SW480 (cell line): ENCODE results near the gene MB21D2.

Source experiments
- DNase-seq: peaks from one replicate; pipeline ENCODE4 v3.0.0-alpha.2; 2016; ENCODE audit warnings: low spot score

MB21D2 gene

GRCh38 chr3:192921793-192922192 lies 4.1 kb upstream of the MB21D2 start:
- no peak for DNase-seq

DNA sequence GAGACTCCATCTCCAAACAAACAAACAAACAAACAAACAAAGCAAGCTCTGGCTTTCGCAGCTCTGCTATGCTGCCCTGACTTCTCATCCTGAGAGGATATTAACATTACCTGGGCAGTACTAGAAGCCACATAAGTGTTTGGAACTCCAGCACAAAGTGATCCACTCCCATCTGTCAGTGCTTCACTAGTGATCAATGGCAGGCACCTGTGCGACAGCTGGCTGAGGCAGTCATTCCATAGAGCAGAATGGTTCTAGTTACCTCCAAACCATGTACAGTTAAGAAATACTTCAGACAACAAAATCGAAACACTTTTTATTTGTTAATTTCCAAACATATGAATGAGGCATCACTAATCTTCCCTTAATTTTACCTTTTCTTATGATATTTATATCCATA lies 2.8 kb upstream of the MB21D2 start:
- no peak for DNase-seq

DNA sequence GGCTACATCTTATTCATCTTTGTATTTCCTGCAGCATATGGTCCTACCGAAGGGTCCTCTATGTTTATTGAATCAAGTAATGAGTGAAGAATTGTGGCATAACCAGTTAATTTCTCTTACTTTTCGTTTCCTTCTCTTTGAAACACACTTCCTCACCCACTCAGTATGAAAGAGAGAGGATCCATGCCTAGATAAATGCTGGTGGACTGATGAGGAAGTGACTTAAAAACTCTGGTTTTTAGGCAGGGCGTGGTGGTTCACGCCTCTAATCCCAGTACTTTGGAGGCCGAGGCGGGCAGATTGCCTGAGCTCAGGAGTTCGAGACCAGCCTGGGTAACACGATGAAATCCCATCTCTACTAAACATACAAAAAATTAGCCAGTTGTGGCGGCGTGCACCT lies 2.2 kb upstream of the MB21D2 start:
- DNase-seq: no peak

GRCh38 chr3:192918275-192918588 lies 576 bp upstream of the MB21D2 start:
- DNase-seq: no peak

DNA sequence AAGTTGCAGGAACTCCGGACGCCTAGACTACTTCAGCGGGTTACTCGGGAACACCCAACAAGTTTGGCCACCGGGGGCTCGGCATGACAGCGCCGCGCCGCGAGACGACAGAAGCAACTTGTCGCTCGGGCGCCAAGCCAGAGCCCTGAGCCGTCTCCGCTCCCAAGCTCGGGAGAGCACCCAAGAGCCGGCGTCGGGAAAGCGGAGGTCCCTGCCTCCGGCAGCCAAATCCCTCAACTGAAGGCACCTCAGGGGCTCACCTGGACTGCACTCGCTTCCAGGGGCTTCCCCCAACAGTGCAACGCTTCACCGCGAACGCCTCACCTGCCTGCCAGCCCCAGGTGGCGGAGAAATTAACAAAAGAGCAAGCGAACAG lies 640 bp downstream of the MB21D2 start:
- peak; percentile 80 for DNase-seq

DNA sequence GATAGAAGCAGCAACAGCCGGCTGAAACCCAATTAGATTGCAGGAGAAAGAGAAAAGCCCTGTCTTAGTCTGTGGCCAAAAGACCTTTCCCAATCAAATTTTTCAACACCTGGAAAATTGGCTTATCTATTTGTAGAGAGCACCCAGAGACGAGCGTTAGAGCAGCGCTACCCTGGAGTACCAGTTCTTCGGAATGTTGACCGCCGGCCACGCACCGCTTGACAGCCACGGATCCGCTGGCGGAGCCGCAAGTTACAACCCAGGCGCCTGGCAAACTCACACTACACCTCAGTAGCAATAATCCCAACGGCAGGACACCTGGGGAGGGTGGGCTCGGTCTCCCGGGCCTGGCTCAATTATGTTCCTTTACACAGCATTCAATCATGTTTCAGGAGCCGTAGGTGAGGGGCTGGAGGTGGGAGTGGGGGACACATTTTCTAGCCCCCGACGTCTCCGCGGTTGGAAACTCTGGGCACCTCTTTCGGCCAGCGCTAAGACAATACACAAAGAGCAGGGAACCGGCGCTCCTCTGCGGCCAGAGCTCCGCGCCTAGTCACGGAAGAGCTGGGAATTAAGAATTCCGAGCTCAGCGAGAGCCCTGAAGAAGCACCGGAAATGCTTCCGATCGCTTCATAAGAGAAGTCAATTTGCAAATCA lies 1.2 kb downstream of the MB21D2 start:
- peak; percentile 57 for DNase-seq

GRCh38 chr3:192915722-192916121 lies 1.9 kb downstream of the MB21D2 start:
- no peak for DNase-seq

GRCh38 chr3:192915304-192915703 lies 2.4 kb downstream of the MB21D2 start:
- peak; percentile 68 for DNase-seq

- DNase-seq: no peak
These were observed 2.8 kb downstream of the MB21D2 start for GRCh38 chr3:192914848-192915247.

- no peak for DNase-seq
These were observed 4.1 kb downstream of the MB21D2 start for GRCh38 chr3:192913540-192913939.

DNA sequence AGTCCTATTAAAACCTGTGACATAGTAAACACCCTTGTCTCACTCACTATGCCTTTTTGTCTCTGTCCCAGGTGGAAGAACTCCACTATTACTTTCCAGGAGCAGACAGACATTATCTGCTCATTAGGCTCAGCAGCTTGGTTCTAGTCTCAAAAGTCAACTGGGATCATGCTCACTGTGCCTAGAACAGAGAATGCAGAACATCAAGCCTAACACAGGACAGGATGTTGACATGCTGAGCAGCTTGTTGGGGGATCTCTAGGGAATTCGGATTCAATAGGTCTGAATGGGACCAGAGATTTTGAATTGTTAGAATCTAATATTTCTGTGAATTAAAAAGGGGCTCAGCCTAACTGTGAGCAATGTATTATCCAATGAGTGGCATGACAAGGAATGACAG lies 6.4 kb downstream of the MB21D2 start:
- DNase-seq: no peak

- DNase-seq: no peak
These were observed 9.9 kb downstream of the MB21D2 start for GRCh38 chr3:192907784-192908183.

GRCh38 chr3:192906940-192907339 lies 10.7 kb downstream of the MB21D2 start:
- DNase-seq: no peak

GRCh38 chr3:192905980-192906678 lies 11.5 kb downstream of the MB21D2 start:
- DNase-seq: no peak

DNA sequence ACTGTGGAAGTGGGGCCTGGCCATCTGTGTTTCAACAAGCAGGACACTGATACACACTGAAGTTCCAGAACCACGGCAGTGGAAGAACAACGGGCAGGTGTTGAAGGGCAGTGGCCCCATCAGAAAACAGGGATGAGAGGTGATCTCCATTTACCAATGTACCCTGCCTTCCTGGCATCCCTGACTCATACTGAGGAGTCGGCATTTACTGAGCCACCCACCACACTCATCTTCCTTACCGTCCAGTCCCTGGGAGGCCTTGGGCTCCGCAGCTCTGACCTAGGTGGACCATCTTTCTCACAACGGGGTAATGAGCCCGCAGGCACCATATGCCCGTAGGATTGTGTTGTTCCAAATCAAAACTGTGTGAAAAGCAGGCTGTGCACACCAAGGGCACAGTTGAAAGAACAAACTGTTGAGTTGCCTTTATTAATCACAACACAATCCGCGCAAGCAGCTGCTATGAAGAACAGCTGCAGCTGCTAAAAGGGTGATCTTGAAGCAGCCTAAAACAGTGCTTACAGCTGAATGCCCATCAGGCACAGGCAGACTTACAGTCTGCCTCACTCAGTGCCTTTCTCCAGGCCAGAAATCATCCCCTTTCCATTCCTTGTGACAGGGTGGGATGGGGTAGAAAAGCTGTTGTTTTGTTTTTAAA lies 12.9 kb downstream of the MB21D2 start:
- no peak for DNase-seq

GRCh38 chr3:192902549-192902948 lies 15.1 kb downstream of the MB21D2 start:
- DNase-seq: no peak

DNA sequence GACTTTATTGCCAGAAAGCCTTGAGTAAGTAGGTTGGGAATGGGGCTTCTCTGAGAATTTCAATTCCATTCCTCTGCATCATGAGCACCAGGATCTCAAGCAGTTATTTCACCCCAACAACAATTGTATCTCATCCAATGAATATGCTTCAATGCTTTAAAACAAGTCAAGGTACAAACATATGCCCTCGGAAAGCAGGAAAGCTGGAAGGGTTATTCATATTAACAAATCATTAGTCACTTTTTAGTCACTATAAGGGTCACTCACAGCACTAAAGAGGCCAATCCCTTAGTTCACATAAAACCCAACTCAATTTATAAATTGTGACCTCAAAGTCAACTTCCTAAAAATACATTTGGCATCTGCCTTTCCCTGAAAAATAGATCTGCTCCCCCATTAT lies 16.2 kb downstream of the MB21D2 start:
- DNase-seq: no peak

GRCh38 chr3:192899540-192899982 lies 18.1 kb downstream of the MB21D2 start:
- DNase-seq: no peak

DNA sequence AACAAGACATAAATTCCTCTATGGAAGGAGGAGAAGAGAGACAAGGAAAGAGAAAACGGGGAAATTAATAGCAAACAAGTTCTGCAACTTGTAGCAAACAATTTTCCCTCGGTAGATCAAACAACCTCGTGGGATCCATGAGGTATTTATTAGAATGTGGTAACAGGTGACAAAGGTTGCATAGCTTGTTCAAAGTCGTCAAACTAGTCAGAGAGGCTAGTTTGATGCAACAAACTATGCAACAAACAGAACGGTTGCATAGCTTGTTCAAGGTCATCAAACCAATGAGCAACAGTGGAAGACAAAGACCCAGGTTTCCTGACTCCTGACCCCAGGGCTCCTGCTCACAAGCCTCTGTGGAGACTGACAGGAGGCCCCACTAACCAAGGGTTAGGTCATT lies 20.7 kb downstream of the MB21D2 start:
- peak; percentile 69 for DNase-seq

DNA sequence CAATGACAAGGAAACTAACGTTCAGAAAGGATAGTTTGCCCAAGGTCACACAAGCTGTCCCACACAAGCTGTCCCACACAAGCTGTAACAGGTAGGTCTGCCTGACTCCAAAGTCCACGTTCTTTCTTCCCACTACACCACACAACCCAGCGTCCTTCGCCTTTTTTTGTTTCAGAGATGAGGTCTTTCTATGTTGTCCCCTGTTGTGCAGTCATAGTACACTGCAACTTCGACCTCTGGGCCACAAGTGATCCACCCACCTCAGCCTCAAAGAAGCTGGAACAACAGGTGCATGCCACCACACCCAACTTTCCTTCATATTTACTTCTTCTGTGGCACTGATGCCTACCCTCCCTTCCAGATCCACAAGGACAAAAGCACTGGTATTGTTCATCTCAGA lies 21.4 kb downstream of the MB21D2 start:
- peak; percentile 61 for DNase-seq

DNA sequence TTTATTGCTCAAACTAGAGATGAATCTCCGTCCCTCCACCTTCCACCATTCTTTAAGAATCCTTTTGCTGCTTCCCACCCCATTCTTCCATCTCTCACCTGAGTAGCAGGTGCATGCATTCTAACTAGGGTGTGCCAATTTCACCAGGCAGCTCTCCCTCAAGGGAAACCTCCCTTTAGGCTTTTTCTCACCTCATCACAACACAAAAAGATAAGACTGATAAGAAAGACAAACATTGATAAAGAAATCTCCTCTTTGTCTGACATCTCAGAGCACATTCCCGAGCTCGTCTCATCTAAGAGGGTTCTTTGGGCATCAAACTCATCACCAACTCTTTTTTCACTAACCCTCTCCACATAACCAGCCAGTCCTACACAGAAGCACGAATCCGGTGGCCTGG lies 23.0 kb downstream of the MB21D2 start:
- DNase-seq: no peak

- DNase-seq: peak; percentile 84
These were observed 24.5 kb downstream of the MB21D2 start for GRCh38 chr3:192892981-192893700.
